ENCODE data around the gene TRAPPC12.

DNA sequence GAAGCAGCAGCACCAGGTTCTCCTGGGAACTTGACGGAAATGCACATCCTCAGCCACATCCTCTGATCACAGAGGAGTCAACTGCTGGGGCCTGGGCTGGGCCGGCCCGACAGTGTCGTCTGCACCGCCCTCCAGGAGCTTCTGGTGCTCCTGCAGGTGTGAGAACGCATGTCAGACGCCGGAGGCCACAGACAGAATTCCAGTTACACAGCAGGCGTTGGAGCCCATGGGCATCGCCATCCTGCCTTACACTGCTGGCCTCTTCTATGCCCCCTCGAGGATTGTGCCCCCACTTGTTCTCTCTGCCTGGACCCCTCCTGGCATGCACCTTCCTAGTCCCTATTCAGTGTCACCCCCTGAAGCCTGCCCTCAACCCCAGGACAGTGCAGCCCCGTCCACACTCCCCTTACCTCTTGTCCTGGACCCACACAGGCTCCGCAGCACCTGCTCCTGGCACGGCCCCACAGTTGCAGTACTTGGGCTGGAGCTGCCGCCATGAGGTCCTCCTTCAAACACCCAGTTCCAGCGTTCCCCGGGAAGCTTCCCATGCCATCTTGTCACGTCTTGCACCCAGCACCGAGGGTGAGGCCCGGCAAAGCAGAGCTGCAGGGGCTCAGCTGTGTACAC is 102.4 kb downstream of the TRAPPC12 start:
- TF ChIP-seq CTCF (IDR thresholded peaks at IDR 0.05 in 4 of 5, conservative IDR thresholded peaks at IDR 0.05 in 1 of 5) (no peak), POLR2A (IDR thresholded peaks at IDR 0.05) (no peak)
